ENCODE results near the gene BTBD17.

- no peak for TF ChIP-seq CTCF (IDR thresholded peaks at IDR 0.05)
- TF ChIP-seq EZH2 (IDR thresholded peaks at IDR 0.05): peak; percentile 66
These were observed 35.8 kb downstream of the BTBD17 start, which contains the start of gene KIF19 for GRCh38 chr17:74325743-74326379.
